Lower lobe of right lung (tissue), 2 donors: ENCODE data around the gene TMOD1. TPM values are rescaled to one million over a fixed set of nuclear protein-coding genes. Genes with fewer than 3 reads are reported as not detected.

Source experiments
- ATAC-seq, 2 donors: fragments of 200-7000 bp; cut with Tn5 transposase; one replicate each; pipeline ENCODE4 v1.9.1; 2020 to 2022; ENCODE audit warnings: mild to moderate bottlenecking in 2 of 2, moderate library complexity in 2 of 2
- DNase-seq: peaks from one replicate; pipeline ENCODE4 v3.0.0-alpha.2; 2020
- H3K27ac ChIP-seq: fragments of 200-600 bp; one replicate; pipeline ENCODE4 v1.8.0; 2022
- H3K27me3 ChIP-seq: fragments of 200-600 bp; one replicate; pipeline ENCODE4 v1.8.0; 2022; ENCODE audit warnings: low read depth
- H3K36me3 ChIP-seq: fragments of 200-600 bp; one replicate; pipeline ENCODE4 v1.8.0; 2022; ENCODE audit warnings: mild to moderate bottlenecking
- H3K4me1 ChIP-seq: fragments of 200-600 bp; one replicate; pipeline ENCODE4 v1.8.0; 2022
- H3K4me3 ChIP-seq: fragments of 200-600 bp; one replicate; pipeline ENCODE4 v1.8.0; 2022; ENCODE audit warnings: mild to moderate bottlenecking
- H3K9me3 ChIP-seq: fragments of 200-600 bp; one replicate; pipeline ENCODE4 v1.8.0; 2022
- intact Hi-C: fragments of 100-400 bp; cut with DNase I; formaldehyde crosslinking; loops from one replicate; pipeline ENCODE4 v1.11.0; 2022
- total RNA-seq: library from RNA; stranded (reverse); fragmentation: NEBNext Ultra II Directional; extraction: Animal tissue kit (Norgen Biotek cat#: 25700); gene quantifications from one replicate; pipeline ENCODE4 v1.2.1, GENCODE V29; 2021
- TF ChIP-seq, protein P1 (sequence below): fragments of 200-600 bp; IDR thresholded peaks from one replicate; pipeline ENCODE4 v1.8.0; 2022; ENCODE audit warnings: antibody characterized with exemption, mild to moderate bottlenecking
- donor health status: DM: no; HTN: yes; CAD: no; lungs with severe emphysema.

TMOD1 gene
- total RNA-seq, 1 donor from 2014 or later: 7.9 TPM

DNA sequence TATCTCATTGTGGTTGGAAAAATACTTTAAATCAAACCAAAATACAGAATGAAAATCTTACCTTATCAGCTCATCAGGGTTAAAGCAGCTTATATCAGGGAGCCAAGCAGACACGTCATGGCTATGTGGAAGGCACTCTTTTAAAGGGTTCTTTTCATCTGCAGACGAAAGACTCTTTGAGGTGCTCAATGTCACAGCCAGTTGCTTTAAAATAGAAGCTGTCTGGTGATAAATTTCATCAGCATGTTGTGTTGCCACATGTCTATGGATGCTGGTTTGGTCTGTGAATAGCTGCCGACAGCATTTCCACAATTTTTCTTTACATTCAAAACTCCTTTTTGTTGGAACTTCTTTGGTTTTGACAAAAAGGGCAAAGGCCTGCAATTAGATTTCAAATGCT is 124.2 kb downstream of the TMOD1 start:
- ATAC-seq (no peak), DNase-seq (no peak)
- TF ChIP-seq, protein P1, sequence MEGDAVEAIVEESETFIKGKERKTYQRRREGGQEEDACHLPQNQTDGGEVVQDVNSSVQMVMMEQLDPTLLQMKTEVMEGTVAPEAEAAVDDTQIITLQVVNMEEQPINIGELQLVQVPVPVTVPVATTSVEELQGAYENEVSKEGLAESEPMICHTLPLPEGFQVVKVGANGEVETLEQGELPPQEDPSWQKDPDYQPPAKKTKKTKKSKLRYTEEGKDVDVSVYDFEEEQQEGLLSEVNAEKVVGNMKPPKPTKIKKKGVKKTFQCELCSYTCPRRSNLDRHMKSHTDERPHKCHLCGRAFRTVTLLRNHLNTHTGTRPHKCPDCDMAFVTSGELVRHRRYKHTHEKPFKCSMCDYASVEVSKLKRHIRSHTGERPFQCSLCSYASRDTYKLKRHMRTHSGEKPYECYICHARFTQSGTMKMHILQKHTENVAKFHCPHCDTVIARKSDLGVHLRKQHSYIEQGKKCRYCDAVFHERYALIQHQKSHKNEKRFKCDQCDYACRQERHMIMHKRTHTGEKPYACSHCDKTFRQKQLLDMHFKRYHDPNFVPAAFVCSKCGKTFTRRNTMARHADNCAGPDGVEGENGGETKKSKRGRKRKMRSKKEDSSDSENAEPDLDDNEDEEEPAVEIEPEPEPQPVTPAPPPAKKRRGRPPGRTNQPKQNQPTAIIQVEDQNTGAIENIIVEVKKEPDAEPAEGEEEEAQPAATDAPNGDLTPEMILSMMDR: no peak
- Histone ChIP-seq H3K27ac (no peak overlapping the region), H3K36me3 (peaks cover 48% of the 10 kb centered on the region), H3K4me1 (peaks cover 19% of the 10 kb centered on the region), H3K9me3 (no peaks in the 10 kb centered on the region), H3K4me3 (no peak overlapping the region), H3K27me3 (no peaks in the 10 kb centered on the region)
- intact Hi-C loops: no loop called here

DNA sequence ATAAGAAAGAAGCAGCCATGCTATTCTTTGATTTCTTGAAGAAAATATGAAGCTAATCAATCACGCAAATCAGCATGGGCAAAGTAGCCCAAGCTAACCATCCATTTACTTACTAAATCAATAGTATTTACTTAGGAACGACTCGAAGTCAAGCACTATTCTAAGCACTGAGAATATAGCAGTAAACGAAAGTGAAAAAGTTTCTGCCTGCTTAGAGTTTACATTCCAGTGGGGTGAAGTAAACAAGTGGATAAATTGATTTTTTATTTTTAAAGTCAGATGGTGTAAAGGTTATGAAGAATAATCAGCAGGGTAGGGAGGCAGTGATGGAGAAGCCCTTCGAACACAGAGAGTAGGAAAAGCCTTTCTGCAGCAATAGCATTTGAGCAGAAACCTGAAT is 126.2 kb downstream of the TMOD1 start:
- H3K9me3 ChIP-seq: no peaks in the 10 kb centered on the region
- intact Hi-C loops: no loop called here
- H3K4me3 ChIP-seq: peak overlapping the region; percentile 2
- H3K27me3 ChIP-seq: no peaks in the 10 kb centered on the region
- DNase-seq (no peak), ATAC-seq (no peak)
- TF ChIP-seq, protein P1: no peak
- H3K36me3 ChIP-seq: peaks cover 34% of the 10 kb centered on the region
- H3K27ac ChIP-seq: peak overlapping the region; percentile 42
- peaks cover 30% of the 10 kb centered on the region for H3K4me1 ChIP-seq

DNA sequence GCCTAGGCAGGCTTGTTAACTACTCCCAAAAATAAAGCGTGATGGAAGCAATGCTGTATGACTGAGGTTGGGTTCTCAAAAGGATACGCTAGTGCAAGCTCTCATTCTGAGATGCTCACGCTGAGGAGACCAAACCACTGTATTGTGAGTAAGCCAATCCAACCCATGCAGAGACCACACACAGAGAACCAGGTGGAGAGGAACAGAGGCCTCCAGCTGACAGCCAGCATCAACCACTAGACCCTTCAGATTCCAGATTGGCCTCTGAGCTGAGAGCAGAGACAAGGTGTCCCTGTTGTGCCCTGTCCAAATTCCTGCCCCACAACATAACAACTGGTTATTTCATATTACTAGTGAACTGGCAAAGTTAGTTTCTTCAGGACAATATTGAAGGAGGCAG is 127.2 kb downstream of the TMOD1 start:
- intact Hi-C loops: no loop called here
- Histone ChIP-seq H3K9me3 (no peaks in the 10 kb centered on the region), H3K36me3 (peaks cover 25% of the 10 kb centered on the region), H3K27me3 (no peaks in the 10 kb centered on the region), H3K4me1 (peaks cover 30% of the 10 kb centered on the region), H3K4me3 (no peak overlapping the region), H3K27ac (no peak overlapping the region)
- ATAC-seq (no peak), DNase-seq (no peak)
- TF ChIP-seq, protein P1: no peak

DNA sequence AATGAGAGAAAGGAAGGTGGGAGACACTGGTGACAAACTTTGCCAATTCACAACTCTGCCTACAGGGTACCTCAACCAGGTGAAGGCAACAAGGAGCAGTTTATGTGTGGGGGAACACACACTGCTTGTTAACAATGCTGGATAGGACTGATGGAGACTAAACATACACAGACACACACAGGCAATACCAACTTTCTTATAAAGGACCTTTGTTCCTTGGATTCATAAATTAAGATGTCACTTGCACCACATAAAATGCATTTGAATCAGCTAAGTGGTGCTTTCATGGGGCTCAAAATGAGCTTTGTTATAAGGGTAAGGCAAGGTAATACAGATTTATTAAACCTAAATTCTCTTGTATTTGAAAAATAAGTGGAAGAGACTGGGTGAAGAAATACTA is 127.7 kb downstream of the TMOD1 start:
- H3K27ac ChIP-seq: no peak overlapping the region
- DNase-seq: no peak
- TF ChIP-seq, protein P1: no peak
- H3K9me3 ChIP-seq: no peaks in the 10 kb centered on the region
- peaks cover 30% of the 10 kb centered on the region for H3K4me1 ChIP-seq
- no peak overlapping the region for H3K4me3 ChIP-seq
- peaks cover 20% of the 10 kb centered on the region for H3K36me3 ChIP-seq
- H3K27me3 ChIP-seq: no peaks in the 10 kb centered on the region
- intact Hi-C loops: no loop called here
- no peak for ATAC-seq

DNA sequence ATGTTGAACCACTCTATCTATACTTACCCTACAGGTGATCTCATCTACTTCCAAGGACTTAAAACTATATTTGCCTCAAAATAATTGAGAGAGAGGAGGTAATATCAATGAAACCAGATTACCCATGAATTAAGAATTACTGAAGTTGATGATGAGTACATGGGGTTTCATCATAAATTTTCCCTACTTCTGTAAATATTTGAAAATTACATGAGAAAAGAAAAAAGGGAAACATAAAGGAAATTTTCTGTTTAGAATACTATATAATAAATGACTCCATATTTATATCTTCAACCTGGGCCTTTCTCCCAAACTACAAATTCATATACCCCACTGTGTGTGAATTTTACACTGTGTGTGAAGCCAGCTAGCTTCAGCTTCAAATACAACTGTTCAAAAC is 129.1 kb downstream of the TMOD1 start:
- ATAC-seq (no peak), DNase-seq (no peak)
- TF ChIP-seq, protein P1: no peak
- Histone ChIP-seq H3K4me3 (no peak overlapping the region), H3K4me1 (peaks cover 43% of the 10 kb centered on the region), H3K9me3 (no peaks in the 10 kb centered on the region), H3K27me3 (no peaks in the 10 kb centered on the region), H3K36me3 (peaks cover 6% of the 10 kb centered on the region), H3K27ac (no peak overlapping the region)
- intact Hi-C loops: no loop called here
